ENCODE data around the gene NAB1.

NAB1 gene

DNA sequence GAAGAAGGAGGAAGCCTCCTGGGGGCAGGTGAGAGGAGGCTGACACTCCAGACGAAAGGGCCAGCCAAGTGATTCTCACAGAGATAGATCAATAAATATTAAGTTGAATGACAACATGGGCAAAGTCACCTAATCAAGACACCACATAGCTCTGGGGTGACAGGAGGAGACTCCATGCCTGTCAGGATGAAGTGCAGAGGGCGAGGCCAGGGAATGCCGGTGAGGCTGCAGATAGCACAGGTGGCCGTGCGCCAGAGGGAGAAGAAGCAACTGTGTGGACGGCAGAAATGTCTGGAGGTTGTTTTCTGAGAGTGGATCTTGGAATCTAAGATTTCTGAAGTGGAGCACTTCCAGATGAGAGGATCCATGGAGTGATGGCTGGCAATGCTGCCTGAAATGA lies 71.4 kb downstream of the NAB1 start:
- no peak for TF ChIP-seq ZNF274 (IDR thresholded peaks at IDR 0.05; ENCODE audit: low read depth, low read length)
- H3K4me3 ChIP-seq (ENCODE audit: low read length) = no peak overlapping the region

DNA sequence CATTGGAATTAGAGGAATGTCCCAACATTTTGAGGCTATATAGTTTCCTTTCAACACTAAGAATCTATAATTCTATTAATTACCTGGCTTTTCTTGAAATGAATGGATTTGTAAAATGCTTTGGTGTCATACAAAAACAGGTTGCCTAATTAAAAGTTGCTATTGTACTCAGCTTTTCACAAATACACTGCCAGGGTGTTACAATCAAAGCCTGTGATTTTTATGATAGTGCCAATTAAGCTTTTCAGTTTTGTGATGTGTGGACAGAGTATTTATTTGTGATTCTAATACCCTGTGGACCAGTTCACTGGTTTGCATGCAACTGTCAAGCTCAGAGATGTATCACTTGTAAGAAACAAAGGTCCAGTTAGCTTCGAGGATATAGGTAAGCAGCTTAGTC lies 71.8 kb downstream of the NAB1 start:
- TF ChIP-seq ZNF274 (IDR thresholded peaks at IDR 0.05; ENCODE audit: low read depth, low read length) = no peak
- H3K4me3 ChIP-seq (ENCODE audit: low read length) = no peak overlapping the region

DNA sequence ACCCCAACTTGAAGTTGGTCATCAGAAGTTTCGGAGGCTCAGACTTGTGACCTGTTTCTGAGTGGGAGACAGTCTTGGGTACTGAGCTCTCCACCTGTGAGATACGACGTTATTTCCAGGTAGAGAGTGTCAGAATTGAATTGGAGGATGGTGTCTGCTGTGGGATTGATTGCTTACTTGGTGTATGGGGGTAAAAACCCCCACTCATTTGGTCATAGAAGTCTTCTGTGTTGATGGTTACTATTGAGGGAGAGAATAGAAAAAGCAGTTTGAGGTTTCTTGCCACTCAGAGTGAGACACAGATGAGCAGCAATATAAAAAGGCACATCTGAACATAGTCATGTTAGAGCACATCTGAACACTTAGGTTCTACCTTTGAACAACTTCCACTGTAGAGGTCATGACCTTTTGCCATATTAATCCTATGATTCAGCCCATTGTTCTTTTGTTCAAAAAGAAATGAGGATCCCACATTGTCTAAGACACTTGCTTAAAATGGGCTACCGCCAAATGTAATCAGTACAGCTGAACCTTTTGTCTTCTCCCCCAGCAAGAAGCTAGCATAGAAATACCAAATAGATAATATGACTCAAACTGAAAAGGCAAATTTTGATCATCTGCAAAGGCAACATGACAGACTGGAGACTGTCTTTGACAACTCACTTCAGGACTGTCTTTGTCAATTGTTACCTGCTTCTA lies 73.3 kb downstream of the NAB1 start:
- TF ChIP-seq ZNF274 (IDR thresholded peaks at IDR 0.05; ENCODE audit: low read depth, low read length) = no peak

DNA sequence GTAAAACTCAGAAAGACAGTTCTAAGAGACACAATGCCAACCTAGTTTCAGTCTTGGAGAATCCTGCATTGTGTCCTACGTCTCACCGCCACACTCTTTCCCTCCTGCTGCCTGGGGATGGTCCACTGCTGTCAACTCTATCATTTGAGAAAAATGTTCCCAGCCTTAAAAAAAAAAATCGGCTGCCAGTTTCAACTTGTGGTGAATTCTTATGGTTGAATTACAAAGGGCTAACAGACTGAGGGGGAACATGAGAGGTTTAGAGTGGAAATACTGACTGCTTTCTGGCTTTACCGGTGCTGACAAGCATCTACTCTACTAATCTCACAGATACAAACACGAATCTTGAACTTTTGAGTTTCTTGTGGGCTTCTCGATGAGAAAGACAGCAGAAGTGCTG lies 74.0 kb downstream of the NAB1 start:
- no peak overlapping the region for H3K4me3 ChIP-seq (ENCODE audit: low read length)
- TF ChIP-seq ZNF274 (IDR thresholded peaks at IDR 0.05; ENCODE audit: low read depth, low read length) = no peak

More for the DNA sequence above, 73.3 kb downstream of the NAB1 start:
- H3K4me3 ChIP-seq (ENCODE audit: low read length) = no peak overlapping the region; the same call in 1 of the 2 replicates

DNA sequence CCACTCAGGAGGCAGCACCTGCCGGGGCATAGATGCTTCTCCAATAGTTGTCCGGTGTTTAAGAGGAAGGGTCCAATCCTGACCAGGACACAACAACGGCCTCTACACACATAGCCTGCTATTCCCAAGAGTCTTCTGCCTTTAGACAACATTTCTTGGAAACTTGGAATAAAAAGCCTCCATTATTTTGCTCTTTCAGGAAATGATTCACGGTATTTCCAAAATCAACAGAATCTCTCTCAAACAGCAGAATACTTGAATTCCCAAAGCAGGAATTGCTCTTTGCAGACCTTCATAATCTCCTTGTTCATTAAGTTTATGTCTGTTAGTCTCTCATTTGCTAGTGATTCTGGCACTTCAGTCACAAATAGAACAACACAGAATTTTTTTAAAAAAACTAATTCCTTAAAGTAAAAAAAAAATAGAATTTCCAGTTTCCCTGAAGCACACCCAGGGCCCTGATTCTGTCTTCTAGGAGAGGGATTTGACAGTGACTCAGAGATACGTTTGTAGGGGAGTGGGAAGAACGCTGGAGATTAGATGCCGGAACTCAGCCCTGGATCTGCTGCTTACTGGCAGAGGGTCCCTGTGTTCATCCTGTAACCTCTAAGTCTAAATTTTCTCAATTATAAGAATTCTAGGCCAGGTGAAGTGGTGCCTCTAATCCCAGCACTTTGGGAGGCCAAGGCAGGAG lies 74.7 kb downstream of the NAB1 start:
- H3K4me3 ChIP-seq (ENCODE audit: low read length) = no peak overlapping the region
- no peak for TF ChIP-seq ZNF274 (IDR thresholded peaks at IDR 0.05; ENCODE audit: low read depth, low read length)

DNA sequence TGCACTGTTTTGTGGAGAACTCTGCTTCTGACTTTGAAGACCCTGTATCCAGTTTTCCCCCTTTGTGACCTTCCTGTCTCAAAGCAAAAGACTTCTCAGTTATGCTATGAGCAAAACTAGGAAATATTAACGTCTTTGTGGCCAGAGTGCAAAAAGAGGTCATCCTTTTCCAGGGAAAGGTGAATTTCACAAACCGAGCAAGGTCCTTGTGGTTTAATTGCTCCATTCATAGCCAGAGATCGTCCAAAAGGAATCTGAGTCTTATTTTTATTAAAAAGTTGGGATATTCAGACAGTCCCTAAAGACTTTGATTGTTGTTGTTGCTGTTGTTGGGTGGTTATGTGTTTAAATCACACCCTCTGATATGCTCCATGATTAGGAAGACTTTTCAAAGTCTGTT lies 77.4 kb downstream of the NAB1 start:
- TF ChIP-seq ZNF274 (IDR thresholded peaks at IDR 0.05; ENCODE audit: low read depth, low read length) = no peak
- no peak overlapping the region for H3K4me3 ChIP-seq (ENCODE audit: low read length)

DNA sequence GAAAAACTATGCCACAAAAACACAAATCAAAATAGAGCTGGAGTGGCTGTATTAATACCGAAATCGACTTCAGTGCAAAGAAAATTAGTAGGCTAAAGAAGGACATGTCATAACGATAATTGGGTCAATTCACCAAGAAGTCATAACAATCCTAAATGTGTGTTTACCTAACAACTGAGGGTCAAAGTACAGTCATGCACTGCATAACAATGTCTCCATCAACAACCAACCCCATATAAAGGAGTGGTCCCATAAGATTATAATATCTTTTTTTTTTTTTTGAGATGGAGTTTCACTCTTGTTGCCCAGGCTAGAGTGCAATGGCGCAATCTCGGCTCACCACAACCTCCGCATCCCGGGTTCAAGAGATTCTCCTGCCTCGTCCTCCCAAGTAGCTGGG lies 87.5 kb downstream of the NAB1 start:
- no peak overlapping the region for H3K4me3 ChIP-seq (ENCODE audit: low read length)
- no peak for TF ChIP-seq ZNF274 (IDR thresholded peaks at IDR 0.05; ENCODE audit: low read depth, low read length)

DNA sequence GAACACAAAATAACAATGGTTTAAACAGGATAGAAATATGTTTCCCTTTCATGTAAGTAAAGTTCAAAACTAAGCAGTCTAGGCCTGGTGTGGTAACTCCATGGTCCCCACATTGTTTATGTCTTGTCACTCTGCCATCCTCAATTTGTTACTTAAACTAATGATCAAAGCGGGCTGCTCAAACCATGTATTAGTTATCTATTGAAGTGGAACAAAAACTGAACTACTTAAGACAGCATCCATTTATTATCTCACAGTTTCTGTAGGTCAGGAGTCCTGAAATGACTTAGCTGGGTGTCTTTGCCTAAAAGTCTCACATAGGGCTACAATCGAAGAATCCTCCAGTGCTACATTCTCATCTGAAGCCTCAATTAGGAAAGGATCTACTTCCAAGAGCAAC lies 91.6 kb downstream of the NAB1 start:
- H3K4me3 ChIP-seq (ENCODE audit: low read length) = no peak overlapping the region
- no peak for TF ChIP-seq ZNF274 (IDR thresholded peaks at IDR 0.05; ENCODE audit: low read depth, low read length)

All from GM08714 (cell line).